Measurements from ENCODE around the gene RNASEH2A.
"Not testable (repeated sequence)": the region's sequence is repeated elsewhere in the genome, so short reads cannot be mapped to it uniquely, and the experiment has no call there.

Gene RNASEH2A

DNA sequence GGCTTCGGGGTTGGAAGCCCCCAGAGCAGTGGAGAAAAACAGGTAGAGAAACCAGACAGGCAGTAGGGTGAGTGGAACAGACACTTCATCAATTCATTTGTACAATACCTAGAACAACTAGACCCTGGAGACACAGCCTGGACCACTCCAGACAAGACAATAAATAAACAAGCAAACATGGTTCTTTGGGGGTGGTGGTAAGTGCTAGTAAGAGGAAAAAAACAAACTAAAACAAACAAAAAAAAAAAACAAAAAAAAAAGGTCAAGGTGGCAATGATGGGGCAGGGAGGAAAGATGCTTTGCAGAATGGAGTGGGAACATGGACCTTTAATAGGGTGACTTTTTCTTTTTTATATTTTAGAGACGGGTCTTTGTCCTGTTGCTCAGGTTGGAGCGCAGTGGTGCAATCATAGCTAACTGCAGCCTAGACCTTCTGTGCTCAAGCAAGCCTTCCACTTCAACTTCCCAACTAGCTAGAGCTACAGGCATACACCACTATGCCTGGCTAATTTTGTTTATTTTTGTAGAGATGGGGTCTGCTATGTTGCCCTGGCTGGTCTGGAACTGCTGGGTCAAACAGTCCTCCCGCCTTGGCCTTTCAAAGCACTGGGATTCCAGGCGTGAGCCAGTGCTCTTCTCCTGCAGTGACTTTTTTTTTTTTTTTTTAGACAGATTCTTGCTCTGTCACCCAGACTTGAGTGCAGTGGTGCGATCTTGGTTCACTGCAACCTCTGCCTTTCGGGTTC is 12.0 kb upstream of the RNASEH2A start:
- peak in 1 of 3 experiments; percentile 42 for DNase-seq

DNA sequence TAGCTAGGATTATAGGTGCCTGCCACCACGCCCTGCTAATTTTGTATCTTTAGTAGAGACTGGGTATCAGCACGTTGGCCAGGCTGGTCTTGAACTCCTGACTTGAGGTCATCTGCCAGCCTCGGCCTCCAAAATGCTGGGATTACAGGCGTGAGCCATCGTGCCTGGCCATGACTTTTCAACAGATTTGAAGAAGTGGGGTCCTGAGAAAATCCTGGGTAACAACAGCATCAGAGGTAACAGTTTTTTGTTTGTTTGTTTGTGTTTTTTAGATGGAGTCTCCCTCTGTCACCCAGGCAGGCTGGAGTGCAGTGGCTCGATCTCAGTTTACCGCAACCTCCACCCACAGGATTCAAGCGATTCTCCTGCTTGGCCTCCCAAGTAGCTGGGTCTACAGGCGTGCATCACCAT is 11.4 kb upstream of the RNASEH2A start:
- no peak for DNase-seq

DNA sequence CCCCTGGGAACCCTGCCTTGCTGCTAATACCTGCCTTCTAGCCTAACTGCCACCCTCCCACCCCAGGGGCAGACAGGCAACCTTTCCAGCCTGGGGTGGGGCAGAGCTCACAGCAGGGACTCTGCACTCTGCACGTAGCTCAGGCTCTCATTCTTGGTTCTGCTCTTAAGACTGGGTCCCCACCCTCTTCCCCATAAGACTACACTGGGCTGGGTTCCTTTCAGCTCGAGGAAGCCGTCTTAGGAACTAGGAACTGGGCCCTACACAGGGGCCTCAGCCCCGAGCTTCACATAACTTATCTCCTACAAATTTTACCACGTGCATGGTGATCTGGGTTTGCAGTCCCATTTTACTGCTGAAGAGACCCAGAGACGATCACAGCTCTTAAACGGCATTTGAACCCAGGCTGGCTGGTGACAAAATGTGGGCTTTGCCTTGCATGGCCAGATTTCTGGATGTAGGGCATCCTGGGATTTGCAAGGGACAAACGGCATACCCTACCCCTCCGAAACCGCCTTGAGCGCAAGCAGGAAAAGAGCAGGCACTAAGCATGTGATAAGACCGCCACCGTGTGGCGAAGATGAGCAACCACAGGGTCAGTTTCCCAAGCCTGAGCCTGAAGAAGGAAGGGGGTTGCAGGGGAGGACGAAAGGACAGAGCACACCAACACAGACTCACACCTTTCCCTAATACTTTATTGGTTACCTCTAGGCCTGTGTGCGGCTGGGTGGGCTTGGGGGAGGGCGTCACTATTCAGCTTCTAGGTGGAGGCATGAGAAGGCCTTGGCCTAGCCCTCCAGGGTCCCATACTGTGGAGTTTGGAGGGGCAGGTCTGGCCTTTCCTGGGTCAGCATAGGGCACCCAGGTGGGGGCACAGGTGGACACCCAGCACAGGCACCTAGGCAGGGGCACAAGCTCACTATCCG is 10.0 kb upstream of the RNASEH2A start:
- peak; percentile 73 to 93 (median 80) for DNase-seq

DNA sequence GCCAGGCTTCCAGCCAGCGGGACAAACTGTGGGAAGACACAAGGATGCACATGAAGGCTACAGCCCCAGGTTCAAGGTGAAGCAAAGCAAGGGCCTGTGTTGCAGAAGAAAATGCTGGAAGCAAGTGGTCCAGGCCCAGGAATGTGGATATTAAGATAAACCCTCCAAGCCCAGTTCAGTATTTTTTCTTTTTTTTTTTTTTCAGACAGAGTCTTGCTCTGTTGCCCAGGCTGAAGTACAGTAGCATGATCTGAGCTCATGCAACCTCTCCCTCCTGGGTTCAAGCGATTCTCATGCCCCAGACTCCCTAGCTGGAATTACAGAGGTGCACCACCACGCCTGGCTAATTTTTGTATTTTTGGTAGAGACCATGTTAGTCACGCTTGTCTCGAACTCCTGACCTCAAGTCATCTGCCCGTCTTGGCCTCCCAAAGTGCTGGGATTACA is 9.2 kb upstream of the RNASEH2A start:
- DNase-seq: no peak

DNA sequence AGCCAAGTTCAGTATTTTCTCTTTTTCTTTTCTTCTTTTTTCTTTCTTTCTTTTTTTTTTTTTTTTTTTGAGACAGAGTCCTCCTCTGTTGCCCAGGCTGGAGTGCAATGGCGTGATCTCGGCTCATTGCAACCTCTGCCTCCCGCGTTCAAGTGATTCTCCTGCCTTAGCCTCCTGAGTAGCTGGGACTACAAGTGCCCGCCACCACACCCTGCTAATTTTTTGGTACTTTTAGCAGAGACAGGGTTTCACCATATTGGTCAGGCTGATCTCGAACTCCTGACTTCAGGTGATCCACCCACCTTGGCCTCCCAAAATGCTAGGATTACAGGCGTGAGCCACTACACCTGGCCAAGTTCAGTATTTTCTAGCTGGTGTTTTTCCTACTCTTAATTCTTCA is 8.8 kb upstream of the RNASEH2A start:
- not testable (repeated sequence) for DNase-seq

DNA sequence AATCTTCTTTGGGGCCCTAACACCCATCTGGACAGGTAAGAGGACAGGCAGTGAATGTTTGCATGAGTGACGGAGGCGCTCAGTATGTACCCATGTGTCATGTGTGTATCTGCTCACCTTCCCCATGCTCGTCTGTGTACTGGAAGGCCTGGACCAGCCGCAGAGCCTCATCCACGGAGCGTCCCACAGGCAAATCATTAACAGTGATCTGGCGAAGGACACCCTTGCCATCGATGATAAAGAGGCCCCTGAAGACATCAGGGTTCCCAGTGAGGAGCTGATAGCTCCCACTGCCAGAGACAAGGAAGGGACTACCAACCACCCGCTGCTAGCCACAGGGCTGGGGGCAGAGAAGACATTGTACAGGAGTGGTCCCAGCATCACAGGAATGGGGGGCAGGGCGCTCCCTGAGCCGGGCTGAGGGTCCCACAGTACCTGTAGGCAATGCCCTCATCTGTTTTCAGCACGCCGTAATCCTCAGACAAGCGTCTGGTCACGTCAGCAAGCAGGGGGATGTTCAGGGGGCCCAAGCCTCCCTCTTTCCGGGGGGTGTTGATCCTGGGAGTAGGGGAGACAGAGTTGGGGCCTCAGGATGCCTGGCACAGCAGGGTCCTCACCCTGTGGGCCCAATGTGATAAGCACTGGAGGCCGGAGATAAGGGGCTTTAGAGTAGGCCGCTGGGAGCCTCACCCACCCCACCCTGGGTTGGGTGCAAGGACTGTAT is 6.5 kb upstream of the RNASEH2A start:
- DNase-seq: no peak

DNA sequence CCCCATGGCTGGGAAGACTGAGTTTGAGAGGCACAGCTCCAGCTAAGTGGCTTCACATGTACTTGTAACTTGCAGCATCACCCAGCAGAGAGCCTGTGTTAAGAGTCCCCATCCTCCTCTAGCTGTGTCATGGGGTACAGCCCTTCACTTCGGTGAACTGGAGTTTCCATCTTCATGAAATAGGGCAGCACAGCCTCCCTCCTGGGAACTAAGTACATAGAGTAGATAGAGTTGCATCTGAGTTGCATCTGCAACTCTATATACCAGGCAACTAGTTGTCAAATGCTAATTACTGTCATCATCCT is 6.0 kb upstream of the RNASEH2A start:
- DNase-seq: no peak

DNA sequence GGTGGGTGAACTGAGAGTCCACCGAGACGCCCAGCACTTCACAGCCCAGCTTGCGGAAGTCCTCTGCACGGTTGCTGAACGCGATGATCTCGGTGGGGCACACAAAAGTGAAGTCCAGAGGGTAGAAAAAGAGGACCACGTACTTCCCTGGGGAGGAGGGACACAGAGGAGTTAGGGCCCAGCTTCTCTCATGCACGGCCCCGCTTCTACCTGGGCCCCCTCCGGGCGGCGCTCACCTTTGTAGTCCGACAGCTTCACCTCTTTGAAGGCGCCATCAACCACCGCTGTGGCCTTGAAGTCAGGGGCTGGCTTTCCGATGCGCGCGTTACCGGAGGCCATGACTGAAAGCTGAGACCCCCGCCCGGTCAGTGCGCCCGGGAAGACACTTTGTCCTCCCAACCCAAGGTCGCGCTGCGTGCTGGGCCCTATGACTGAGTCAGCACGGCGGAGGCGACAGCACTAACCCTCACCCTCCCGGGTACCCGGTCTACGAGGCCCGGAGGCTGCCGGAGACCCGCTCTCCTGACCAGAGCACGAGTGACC is 5.4 kb upstream of the RNASEH2A start:
- peak in 2 of 3 experiments; percentile 80 to 83 for DNase-seq

- DNase-seq: peak; percentile 79 to 95 (median 95)
Observed at GRCh38 chr19:12801466-12802266, 4.7 kb upstream of the RNASEH2A start, which contains the start of the genes PRDX2 and THSD8. PRDX2 (minus strand) TSS chr19:12801800; CDS start chr19:12801261, 539 bp downstream. THSD8 (plus strand) TSS chr19:12802069; CDS start chr19:12802072, 3 bp downstream.

DNA sequence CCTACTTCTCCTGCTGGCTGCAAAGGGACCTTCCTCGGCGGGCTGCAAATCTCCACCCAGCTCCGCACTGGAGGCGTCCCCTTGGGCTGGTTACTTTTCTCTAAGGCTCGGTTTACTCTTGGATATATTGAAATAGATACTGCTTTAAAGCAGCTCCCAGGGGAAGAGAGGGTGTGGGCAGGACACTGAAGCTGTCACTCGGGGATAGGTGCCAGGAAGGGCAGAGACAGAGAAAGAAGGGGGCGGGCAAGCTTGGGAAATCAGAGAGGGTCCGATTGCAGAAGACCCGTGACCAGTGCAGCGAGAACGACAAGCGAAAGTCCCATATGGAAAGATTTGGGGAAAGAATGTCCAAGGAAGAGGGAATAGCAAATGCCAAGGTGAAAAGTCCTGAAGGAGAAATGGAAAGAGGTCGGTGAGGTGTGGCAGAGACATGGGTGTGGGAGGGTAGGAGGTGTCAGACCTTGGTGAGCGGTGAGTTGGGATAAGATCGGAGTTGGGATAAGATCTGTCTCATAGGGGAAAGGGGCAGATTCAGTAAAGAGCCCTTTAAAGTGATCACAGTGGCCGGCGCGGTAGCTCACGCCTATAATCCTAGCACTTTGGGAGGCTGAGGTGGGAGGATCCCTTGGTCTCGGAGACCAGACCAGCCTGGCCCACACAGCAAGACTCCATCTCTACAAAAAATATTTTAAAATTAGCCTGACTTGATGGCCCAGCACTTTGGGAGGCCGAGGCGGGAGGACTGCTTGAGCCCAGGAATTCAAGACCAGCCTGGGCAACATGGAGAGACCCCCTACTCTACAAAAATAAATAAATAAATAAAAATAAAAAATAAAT is 3.9 kb upstream of the RNASEH2A start:
- peak in 1 of 3 experiments; percentile 18 for DNase-seq

DNA sequence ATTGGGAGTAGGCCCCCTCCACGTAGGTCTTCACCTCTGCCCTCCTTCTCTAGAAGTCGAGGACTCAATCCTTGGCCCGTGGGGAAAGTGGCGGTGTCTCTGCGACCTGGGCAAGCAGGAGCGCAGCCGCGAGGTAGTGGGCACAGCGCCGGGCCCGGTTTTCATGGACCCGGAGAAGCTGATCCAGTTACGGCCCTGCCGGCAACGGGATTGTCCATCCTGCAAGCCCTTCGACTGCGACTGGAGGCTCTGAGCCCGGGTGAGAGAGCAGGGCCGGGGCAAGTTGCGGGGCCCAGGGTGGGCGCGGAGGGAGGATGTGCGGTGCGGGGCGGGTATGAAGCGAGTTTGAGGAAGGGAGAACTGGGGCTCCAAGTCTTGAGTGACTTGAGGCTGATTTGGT is 2.3 kb upstream of the RNASEH2A start:
- DNase-seq: no peak

DNA sequence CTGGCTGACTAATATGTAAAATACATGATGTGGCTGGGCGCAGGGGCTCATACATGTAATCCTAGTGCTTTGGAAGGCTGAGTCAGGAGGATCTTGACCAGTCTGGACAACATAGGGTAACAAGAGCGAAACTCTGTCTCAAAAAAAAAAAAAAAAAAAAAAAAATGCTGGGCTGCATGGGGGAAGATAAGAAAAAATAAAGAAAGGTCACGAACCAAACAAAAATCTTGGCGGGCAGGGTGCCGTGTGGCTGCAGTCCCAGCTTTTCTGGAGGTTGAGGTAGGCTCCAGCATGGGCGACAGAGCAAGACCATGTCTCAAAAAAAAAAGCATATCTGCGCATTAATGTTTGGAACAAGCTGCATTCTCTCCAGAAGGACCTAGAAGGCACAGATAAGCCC is 8.7 kb downstream of the RNASEH2A start:
- no peak for DNase-seq

DNA sequence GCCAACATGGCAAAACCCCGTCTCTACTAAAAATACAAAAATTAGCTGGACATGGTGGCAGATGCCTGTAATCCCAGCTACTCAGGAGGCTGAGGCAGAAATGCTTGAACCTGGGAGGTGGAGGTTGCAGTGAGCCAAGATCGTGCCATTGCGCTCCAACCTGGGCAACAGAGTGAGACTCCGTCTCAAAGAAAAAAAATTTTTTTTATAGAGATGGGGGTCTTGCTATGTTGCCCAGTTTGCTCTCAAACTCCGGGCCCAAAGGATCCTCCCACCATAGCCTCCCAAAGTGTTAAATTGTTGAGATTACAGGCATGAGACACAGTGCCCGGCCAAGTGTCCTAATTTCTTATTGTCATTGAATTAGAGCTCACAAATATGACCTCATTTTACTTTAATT is 10.8 kb downstream of the RNASEH2A start:
- not testable (repeated sequence) for DNase-seq

DNA sequence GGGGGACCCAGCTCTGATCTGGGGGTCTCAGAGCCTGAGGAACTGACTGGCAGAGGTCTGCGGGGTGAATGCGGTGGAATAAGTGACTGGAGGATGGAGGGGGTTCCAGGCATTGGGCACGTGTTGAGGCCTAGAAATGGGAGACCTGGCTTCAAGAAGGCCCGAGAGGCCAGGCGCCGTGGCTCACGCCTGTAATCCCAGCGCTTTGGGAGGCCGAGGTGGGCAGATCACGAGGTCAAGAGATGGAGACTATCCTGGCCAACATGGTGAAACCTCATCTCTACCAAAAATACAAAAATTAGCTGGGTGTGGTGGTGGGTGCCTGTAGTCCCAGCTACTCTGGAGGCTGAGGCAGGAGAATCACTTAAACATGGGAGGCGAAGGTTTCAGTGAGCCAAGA is 11.4 kb downstream of the RNASEH2A start:
- DNase-seq: not testable (repeated sequence)

DNA sequence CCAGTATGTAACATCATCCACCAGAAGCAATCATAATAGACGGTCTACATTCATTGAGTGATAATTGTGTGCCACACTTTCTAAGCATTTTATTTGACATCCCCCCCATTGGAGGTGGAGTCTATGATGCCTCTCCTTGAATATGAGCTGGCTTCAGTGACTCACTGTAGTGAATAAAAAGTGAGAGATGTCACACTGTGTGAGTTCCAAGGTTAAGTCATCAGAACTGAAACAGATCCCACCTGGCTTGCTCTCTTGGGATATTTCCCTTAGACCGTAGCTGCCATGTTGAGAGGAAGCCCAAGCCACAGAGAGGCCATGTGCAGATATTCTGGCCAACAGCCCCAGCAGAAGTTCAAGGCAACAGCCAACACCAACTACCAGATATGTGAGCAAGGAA is 15.4 kb downstream of the RNASEH2A start:
- no peak for DNase-seq

DNA sequence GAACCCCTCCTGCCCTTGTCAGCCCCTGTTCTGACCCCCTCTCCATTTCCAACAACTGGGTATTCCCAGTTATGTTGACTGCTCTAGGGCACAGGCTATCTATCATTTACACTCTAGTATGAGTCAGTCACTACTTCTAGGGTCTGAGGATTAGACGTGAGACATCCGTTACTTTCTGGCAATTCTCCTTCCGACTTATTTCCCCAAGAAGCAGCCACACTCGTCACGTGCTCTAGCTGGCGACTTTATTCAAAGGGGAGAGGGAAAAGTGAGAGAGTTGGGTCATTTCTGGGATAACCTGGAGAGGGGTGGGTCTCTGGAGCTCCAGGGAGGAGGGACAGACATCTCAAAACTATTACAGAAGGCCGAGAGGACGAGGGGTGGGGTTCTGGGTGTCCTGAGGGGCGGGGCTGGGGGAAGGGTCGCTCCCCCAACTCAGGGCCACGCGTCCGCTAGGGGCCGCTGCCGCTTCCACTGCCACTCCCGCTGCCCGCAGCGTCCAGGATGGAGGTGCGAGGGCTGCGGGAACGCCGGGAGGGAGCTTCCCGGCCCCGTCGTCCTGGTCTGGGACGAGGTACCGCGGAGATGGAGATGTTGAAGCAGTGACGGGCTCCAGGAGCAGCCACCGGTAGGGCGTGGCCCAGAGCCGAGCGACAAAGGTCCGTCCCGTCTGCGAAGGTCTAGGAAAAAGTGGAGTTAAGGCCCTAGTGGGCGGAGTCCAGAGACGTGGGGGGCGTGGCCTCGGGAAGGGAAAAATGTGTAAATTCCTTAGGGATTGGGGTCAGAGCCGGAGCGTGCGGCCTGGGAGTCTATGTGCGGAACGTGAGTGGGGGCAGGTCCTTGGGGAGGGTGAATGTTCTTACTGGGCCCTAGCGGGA is 19.1 kb downstream of the RNASEH2A start:
- peak in 1 of 3 experiments; percentile 18 for DNase-seq

GRCh38 chr19:12828494-12828893 is 22.1 kb downstream of the RNASEH2A start:
- DNase-seq: peak in 2 of 3 experiments; percentile 15 to 39

DNA sequence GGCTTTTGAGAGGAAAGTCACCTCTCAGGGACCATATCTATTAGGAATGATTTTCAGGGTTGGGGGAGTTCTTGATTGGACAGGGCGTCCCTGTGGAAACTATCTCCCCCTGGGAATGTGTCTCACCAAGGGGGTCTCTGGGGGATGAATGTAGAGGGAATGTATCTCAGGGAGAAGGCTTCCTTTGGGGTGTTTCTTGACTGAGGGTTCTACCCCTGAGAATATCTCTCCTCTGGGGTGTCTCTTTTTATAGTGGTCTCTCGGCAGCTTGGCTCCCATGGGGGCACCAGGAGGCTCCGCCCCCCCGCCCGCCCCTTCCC is 27.0 kb downstream of the RNASEH2A start:
- no peak for DNase-seq

DNA sequence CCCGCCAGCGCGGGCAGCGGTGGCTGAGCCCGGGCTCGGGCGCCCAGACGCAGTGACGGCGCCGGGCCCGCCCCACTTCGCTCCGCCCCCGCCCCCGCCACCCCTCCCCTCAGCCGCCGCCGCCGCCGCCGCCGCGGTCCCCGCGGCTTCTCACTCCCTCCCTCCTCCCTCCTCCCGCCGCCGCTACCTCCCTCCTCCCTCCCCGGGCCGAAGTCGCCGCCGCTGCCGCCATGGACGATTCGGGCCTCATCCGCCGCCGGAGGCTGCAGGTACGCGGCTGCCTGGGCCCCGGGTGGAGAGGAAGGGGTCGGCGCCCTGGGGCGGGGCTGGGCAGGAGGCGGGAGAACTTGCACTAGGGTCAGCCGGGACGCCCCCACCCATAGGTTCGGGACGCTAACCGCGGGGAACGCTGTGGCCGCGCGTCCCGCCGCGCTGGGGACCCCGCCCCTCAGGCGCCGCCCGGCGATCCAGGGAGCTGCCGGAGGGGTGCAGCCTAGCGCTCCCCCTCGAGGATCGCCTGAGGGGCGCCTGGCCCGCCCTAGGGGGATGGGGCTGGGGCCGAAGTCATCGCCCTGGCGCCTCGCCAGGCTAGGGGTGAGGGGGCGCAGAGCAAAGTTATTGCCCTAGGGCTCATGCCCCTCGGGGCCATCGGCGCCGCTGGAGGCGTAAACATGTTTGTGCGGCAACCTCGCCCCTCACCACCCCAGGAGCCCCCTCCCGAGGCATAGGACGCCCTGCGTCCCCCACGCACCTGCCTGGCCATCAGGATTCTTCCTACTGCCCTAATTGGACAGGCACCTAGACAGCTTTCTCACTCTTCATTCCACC is 27.6 kb downstream of the RNASEH2A start:
- DNase-seq: peak; percentile 27 to 90 (median 88)

All from NCI-H1417 (cell line).